GM12865 (cell line): Measurements from ENCODE around the gene CNMD.
"Not testable (repeated sequence)": the region's sequence is repeated elsewhere in the genome, so short reads cannot be mapped to it uniquely, and the experiment has no call there.

Source experiments
- DNase-seq: peaks from one replicate; pipeline ENCODE4 v3.0.0; 2010; ENCODE audit warnings: low read depth
- H3K4me3 ChIP-seq: 2 replicates; pipeline ENCODE4 v1.5.1; 2011; ENCODE audit warnings: mild to moderate bottlenecking, low read depth, low read length, control low read depth
- CTCF ChIP-seq: IDR thresholded peaks from 2 replicates; pipeline ENCODE4 v1.5.1; 2011; ENCODE audit warnings: low read length, control low read depth, low read depth, inconsistent platforms; ENCODE audit not compliant: insufficient read depth; ENCODE audit errors: missing control alignments

The CNMD gene

GRCh38 chr13:52696566-52696965 is 43.1 kb downstream of the CNMD start:
- no peak for TF ChIP-seq CTCF

GRCh38 chr13:52695856-52696255 is 43.8 kb downstream of the CNMD start:
- DNase-seq, result peak; percentile 42
- no peak for TF ChIP-seq CTCF
- no peak overlapping the region for H3K4me3 ChIP-seq

More at GRCh38 chr13:52696566-52696965, 43.1 kb downstream of the CNMD start:
- no peak overlapping the region for H3K4me3 ChIP-seq
- DNase-seq, result no peak

GRCh38 chr13:52686376-52686775 is 53.2 kb downstream of the CNMD start:
- H3K4me3 ChIP-seq, result no peak overlapping the region
- TF ChIP-seq CTCF, result no peak
- DNase-seq, result no peak

- not testable (repeated sequence) for DNase-seq, H3K4me3 ChIP-seq
Observed at GRCh38 chr13:52685806-52686205, 53.8 kb downstream of the CNMD start.

DNA sequence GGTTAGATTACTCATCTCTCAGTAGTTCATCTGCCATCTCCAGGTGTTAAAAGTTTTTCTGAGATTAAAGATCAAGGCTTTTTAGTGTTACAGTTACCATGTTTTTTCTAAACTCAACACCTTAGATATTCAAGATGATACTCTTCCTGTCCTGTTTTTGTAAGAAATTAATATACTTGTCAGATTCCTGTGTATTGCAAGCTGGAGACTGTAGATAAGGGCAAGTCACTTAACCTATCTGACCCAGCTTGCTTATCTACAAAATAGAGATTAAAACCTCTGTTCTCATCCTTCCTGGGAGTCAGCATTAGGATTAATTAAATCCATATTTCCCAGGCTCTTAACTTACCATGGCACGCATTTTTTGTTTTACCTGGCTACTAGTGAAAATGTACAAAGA is 61.8 kb downstream of the CNMD start:
- no peak for DNase-seq
- no peak for TF ChIP-seq CTCF
- H3K4me3 ChIP-seq, result no peak overlapping the region

- DNase-seq, result no peak
- H3K4me3 ChIP-seq, result no peak overlapping the region
- TF ChIP-seq CTCF, result no peak
Observed at GRCh38 chr13:52673465-52673864, 66.2 kb downstream of the CNMD start.

DNA sequence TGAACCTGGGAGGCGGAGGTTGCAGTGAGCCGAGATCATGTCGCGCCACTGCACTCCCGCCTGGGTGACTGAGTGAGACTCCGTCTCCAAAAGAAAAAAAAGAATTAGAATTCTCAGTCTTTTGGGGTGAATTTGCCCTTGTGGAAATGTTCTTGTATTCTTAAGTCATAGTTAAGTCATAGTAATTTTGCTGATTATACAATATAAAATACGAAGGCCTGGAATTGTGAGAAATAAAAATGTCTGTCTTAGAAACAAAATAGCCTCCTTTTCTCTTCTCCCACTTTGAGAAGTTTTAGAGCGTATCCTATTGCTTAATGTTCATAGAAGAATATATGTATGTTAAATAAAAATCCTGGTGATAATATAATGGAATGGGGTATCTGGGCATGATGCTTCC is 68.9 kb downstream of the CNMD start:
- H3K4me3 ChIP-seq, result no peak overlapping the region
- no peak for DNase-seq
- TF ChIP-seq CTCF, result no peak
